ENCODE data around the gene RRP1.

- TF ChIP-seq, protein P1, sequence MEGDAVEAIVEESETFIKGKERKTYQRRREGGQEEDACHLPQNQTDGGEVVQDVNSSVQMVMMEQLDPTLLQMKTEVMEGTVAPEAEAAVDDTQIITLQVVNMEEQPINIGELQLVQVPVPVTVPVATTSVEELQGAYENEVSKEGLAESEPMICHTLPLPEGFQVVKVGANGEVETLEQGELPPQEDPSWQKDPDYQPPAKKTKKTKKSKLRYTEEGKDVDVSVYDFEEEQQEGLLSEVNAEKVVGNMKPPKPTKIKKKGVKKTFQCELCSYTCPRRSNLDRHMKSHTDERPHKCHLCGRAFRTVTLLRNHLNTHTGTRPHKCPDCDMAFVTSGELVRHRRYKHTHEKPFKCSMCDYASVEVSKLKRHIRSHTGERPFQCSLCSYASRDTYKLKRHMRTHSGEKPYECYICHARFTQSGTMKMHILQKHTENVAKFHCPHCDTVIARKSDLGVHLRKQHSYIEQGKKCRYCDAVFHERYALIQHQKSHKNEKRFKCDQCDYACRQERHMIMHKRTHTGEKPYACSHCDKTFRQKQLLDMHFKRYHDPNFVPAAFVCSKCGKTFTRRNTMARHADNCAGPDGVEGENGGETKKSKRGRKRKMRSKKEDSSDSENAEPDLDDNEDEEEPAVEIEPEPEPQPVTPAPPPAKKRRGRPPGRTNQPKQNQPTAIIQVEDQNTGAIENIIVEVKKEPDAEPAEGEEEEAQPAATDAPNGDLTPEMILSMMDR (IDR thresholded peaks at IDR 0.05 in 2 of 3, conservative IDR thresholded peaks at IDR 0.05 in 1 of 3; ENCODE audit: control insufficient read depth in 2 of 3, extremely low read depth in 1 of 3, insufficient read depth in 1 of 3, low read depth in 3 of 3, low read length in 3 of 3): no peak
- no peak for TF ChIP-seq PML (IDR thresholded peaks at IDR 0.05; ENCODE audit: low read length)
- TF ChIP-seq ZBTB11 (CRISPR knock-in tag; IDR thresholded peaks at IDR 0.05): no peak
- no peak for TF ChIP-seq MYB (IDR thresholded peaks at IDR 0.05; ENCODE audit: borderline replicate concordance, low read depth, low read length)
- TF ChIP-seq KDM1A (IDR thresholded peaks at IDR 0.05; ENCODE audit: borderline replicate concordance): no peak
- no peak for TF ChIP-seq TARDBP (IDR thresholded peaks at IDR 0.05; ENCODE audit: borderline replicate concordance)
- TF ChIP-seq ZZZ3 (IDR thresholded peaks at IDR 0.05; ENCODE audit: control insufficient read depth, insufficient read length, low read depth): no peak
- TF ChIP-seq PAX8 (IDR thresholded peaks at IDR 0.05): no peak
- no peak for TF ChIP-seq MYC (IDR thresholded peaks at IDR 0.05; ENCODE audit: insufficient read depth, insufficient read length, insufficient replicate concordance, low read length, severe bottlenecking)
- no peak for TF ChIP-seq JUNB (IDR thresholded peaks at IDR 0.05)
Observed at GRCh38 chr21:43808367-43808766, 19.0 kb downstream of the RRP1 start.

Data from GM12878 (cell line).